H1 (cell line): ENCODE data around the gene PPP1R14B. TPM values are rescaled to one million over a fixed set of nuclear protein-coding genes. Genes with fewer than 3 reads are reported as not detected.
A peak's percentile ranks its signal among the peaks of the same experiment; 100 is the strongest.

Source experiments
- ATF3 ChIP-seq: IDR thresholded peaks from 2 replicates; pipeline ENCODE4 v1.6.1; 2011; ENCODE audit warnings: low read depth, mild to moderate bottlenecking, low read length; ENCODE audit not compliant: insufficient read depth
- CREB1 ChIP-seq: IDR thresholded peaks from 2 replicates; pipeline ENCODE4 v1.6.1; 2012; ENCODE audit warnings: inconsistent platforms
- CTBP2 ChIP-seq: IDR thresholded peaks from 2 replicates; pipeline ENCODE4 v1.7.0; 2011; ENCODE audit warnings: borderline replicate concordance, mild to moderate bottlenecking, moderate library complexity, mixed read lengths, low read length; ENCODE audit not compliant: insufficient read depth, insufficient read length
- CTCF ChIP-seq, 3 experiments: IDR thresholded peaks; 1 replicate in 2 of 3; 2 replicates in 1 of 3; pipeline versions ENCODE4 v1.5.1 to v1.6.1; 2011; ENCODE audit warnings: low read length in 3 of 3, mild to moderate bottlenecking in 3 of 3, inconsistent platforms in 2 of 3, low read depth in 1 of 3, moderate library complexity in 1 of 3; ENCODE audit not compliant: insufficient read depth in 1 of 3; ENCODE audit errors: control extremely low read depth in 1 of 3
- EZH2 ChIP-seq: fragments of 200-600 bp; sonication (generic); IDR thresholded peaks from 2 replicates; pipeline ENCODE4 v1.7.1; 2012; ENCODE audit warnings: low read depth, mild to moderate bottlenecking, moderate library complexity, low read length, inconsistent platforms; ENCODE audit not compliant: severe bottlenecking
- GTF2F1 ChIP-seq: IDR thresholded peaks from 2 replicates; pipeline ENCODE4 v1.6.1; 2012; ENCODE audit warnings: low read depth, low read length, improper control_type of control experiment, borderline replicate concordance
- KDM4A ChIP-seq: IDR thresholded peaks from one replicate; pipeline ENCODE4 v1.7.1; 2012; ENCODE audit warnings: low read depth, mild to moderate bottlenecking, moderate library complexity, low read length, inconsistent platforms; ENCODE audit not compliant: severe bottlenecking
- KDM5A ChIP-seq: fragments of 200-600 bp; IDR thresholded peaks from 2 replicates; pipeline ENCODE4 v1.7.1; 2012; ENCODE audit warnings: mild to moderate bottlenecking, low read length, inconsistent platforms, mixed read lengths
- PHF8 ChIP-seq: fragments of 200-600 bp; sonication (generic); conservative IDR thresholded peaks from 2 replicates; pipeline ENCODE4 v1.7.1; 2012; ENCODE audit warnings: low read depth, mild to moderate bottlenecking, inconsistent platforms, low read length, moderate library complexity
- POLR2A ChIP-seq, 2 experiments: IDR thresholded peaks; 1 replicate in 1 of 2; 2 replicates in 1 of 2; pipeline ENCODE4 v1.6.1; 2011; ENCODE audit warnings: low read depth in 2 of 2, low read length in 2 of 2, mild to moderate bottlenecking in 2 of 2; ENCODE audit errors: control extremely low read depth in 1 of 2
- RNF2 ChIP-seq: fragments of 200-900, 300-1000 bp; sonication (generic); IDR thresholded peaks from 2 replicates; pipeline ENCODE4 v1.7.1; 2016; ENCODE audit warnings: borderline replicate concordance, low read depth, mild to moderate bottlenecking, antibody characterized with exemption, low read length; ENCODE audit not compliant: poor library complexity, severe bottlenecking; ENCODE audit errors: missing control alignments
- SAP30 ChIP-seq: fragments of 300-600 bp; sonication (generic); IDR thresholded peaks from 2 replicates; pipeline ENCODE4 v1.7.1; 2012; ENCODE audit warnings: low read length, moderate library complexity, mild to moderate bottlenecking, inconsistent platforms; ENCODE audit not compliant: insufficient read depth, insufficient replicate concordance
- SIX5 ChIP-seq: IDR thresholded peaks from 2 replicates; pipeline ENCODE4 v1.6.1; 2011; ENCODE audit warnings: mild to moderate bottlenecking, low read depth, low read length
- SP1 ChIP-seq: IDR thresholded peaks from 2 replicates; pipeline ENCODE4 v1.6.1; 2011; ENCODE audit warnings: low read depth, low read length
- SP2 ChIP-seq: IDR thresholded peaks from 2 replicates; pipeline ENCODE4 v1.6.1; 2012; ENCODE audit warnings: mild to moderate bottlenecking, low read length, inconsistent platforms
- SP4 ChIP-seq: IDR thresholded peaks from 2 replicates; pipeline ENCODE4 v1.6.1; 2012; ENCODE audit warnings: low read length, inconsistent platforms
- TAF7 ChIP-seq: optimal IDR thresholded peaks from 2 replicates; pipeline ENCODE3; 2011; ENCODE audit warnings: low read depth, mild to moderate bottlenecking, inconsistent platforms, low read length, moderate library complexity, borderline replicate concordance
- TEAD4 ChIP-seq: IDR thresholded peaks from 2 replicates; pipeline ENCODE4 v1.6.1; 2012; ENCODE audit warnings: low read depth, low read length, inconsistent platforms, mixed read lengths
- USF2 ChIP-seq: IDR thresholded peaks from 2 replicates; pipeline ENCODE4 v1.6.1; 2011; ENCODE audit warnings: low read length, improper control_type of control experiment
- polyA plus RNA-seq, 7 experiments: library from polyadenylated mRNA; depleted of rRNA in 3 of 7; stranded (reverse) in 5 of 7; unstranded in 2 of 7; fragments of >200 nt in 5 of 7; fragments of 200-250 nt in 2 of 7; gene quantifications; 1 replicate in 5 of 7; 2 replicates in 1 of 7; 4 replicates in 1 of 7; pipeline versions ENCODE4 v1.2.1 to v1.2.3, GENCODE V29; 2011 to 2013; ENCODE audit warnings: missing spikeins in 2 of 7, mixed read lengths in 2 of 7
- total RNA-seq: library from RNA; stranded (reverse); fragmentation: NEBNext Ultra II Directional; extraction: Animal tissue kit (Norgen Biotek cat#: 25700); gene quantifications from 2 replicates; pipeline ENCODE4 v1.2.1, GENCODE V29; 2021

The PPP1R14B gene
- total and polyA plus RNA-seq, 2 of the 8 experiments (the other 6 are each of a cell fraction or from before 2014, with no cell fraction given), result 265 to 419 TPM

- TF ChIP-seq RNF2 (no peak), SP4 (no peak), GTF2F1 (no peak), SAP30 (no peak), POLR2A (IDR thresholded peaks at IDR 0.05; ENCODE audit: control extremely low read depth in 1 of 2, low read depth in 2 of 2, low read length in 2 of 2) (peak in 1 of 2 experiments; percentile 44; a peak in 2 of 3 replicates), CREB1 (no peak), EZH2 (no peak), SP1 (0 out of 2 replicates have a peak, but pooled peaks have one; percentile 24), TEAD4 (no peak), ATF3 (no peak), CTBP2 (no peak), TAF7 (peak; percentile 49), SP2 (no peak), KDM4A (peak; percentile 60), PHF8 (peak; percentile 75; the same call in 1 of the 2 replicates), USF2 (no peak), KDM5A (no peak), CTCF (IDR thresholded peaks at IDR 0.05; ENCODE audit: control extremely low read depth in 1 of 3, insufficient read depth in 1 of 3, low read depth in 1 of 3, low read length in 3 of 3) (peak in 1 of 3 experiments; percentile 48; a peak in 1 of 4 replicates), SIX5 (no peak)
Measured at GRCh38 chr11:64225608-64226506, 20.9 kb downstream of the PPP1R14B start, which contains the start of the genes NUDT22 and TRPT1 (continued).
